Heart right ventricle (tissue), 16 donors: Measurements from ENCODE around the gene NNT. TPM values are rescaled to one million over a fixed set of nuclear protein-coding genes. Genes with fewer than 3 reads are reported as not detected.
"Not testable (repeated sequence)": the region's sequence is repeated elsewhere in the genome, so short reads cannot be mapped to it uniquely, and the experiment has no call there.

Experiments used
- ATAC-seq, 8 donors: fragments of 200-7000 bp; cut with Tn5 transposase; one replicate each; pipeline ENCODE4 v1.9.1; 2020; ENCODE audit warnings: mild to moderate bottlenecking in 8 of 8, moderate library complexity in 8 of 8, moderate number of reproducible peaks in 1 of 8
- DNase-seq, 2 donors: peaks; one replicate each; pipeline ENCODE4 v3.0.0-alpha.2; 2020
- H3K27ac ChIP-seq, 10 donors: fragments of 200-600 bp; sonication (generic) in 2 of 10; one replicate each; pipeline versions ENCODE4 v1.5.0 to v1.8.0; 2020 to 2022; ENCODE audit warnings: mild to moderate bottlenecking in 3 of 10
- H3K27me3 ChIP-seq, 7 donors: fragments of 200-600 bp; one replicate each; pipeline ENCODE4 v1.8.0; 2021 to 2022; ENCODE audit warnings: mild to moderate bottlenecking in 2 of 7
- H3K36me3 ChIP-seq, 9 donors: fragments of 200-600 bp; sonication (generic) in 1 of 9; one replicate each; pipeline versions ENCODE4 v1.5.0 to v1.8.0; 2020 to 2022; ENCODE audit warnings: mild to moderate bottlenecking in 2 of 9
- H3K4me1 ChIP-seq, 9 donors: fragments of 200-600 bp; sonication (generic) in 1 of 9; one replicate each; pipeline versions ENCODE4 v1.5.0 to v1.8.0; 2020 to 2022; ENCODE audit warnings: mild to moderate bottlenecking in 4 of 9
- H3K4me3 ChIP-seq, 10 donors: fragments of 200-600 bp; sonication (generic) in 2 of 10; one replicate each; pipeline versions ENCODE4 v1.5.0 to v1.8.0; 2020 to 2022; ENCODE audit warnings: mild to moderate bottlenecking in 7 of 10, moderate library complexity in 2 of 10
- H3K9me3 ChIP-seq, 11 donors: fragments of 200-600 bp in 10 of 11; sonication (generic) in 2 of 11; one replicate each; pipeline versions ENCODE4 v1.5.0 to v1.8.0; 2013 to 2022; ENCODE audit warnings: mild to moderate bottlenecking in 2 of 11, control low read depth in 1 of 11, moderate library complexity in 1 of 11
- CTCF ChIP-seq, 9 donors: fragments of 200-600 bp; sonication (generic) in 2 of 9; IDR thresholded peaks; one replicate each; pipeline versions ENCODE4 v1.5.0 to v1.8.0; 2021 to 2022; ENCODE audit warnings: antibody characterized with exemption in 9 of 9, mild to moderate bottlenecking in 5 of 9, moderate library complexity in 1 of 9
- WGBS, 2 donors: extraction: QIAGEN DNeasy Blood & Tissue Kit; methylation state at CpG; one replicate each; pipeline ENCODE4 v1.1.7; 2013; ENCODE audit warnings: inconsistent platforms in 1 of 2; 5-methylcytosine and 5-hydroxymethylcytosine counted together
- intact Hi-C, 10 donors: fragments of 100-400 bp; cut with DNase I; formaldehyde crosslinking; loops; one replicate each; pipeline versions ENCODE4 v1.11.1 to v1.14.2; 2022
- polyA plus RNA-seq, 2 donors: library from polyadenylated mRNA; stranded (reverse); fragments of 200-250 nt; gene quantifications; one replicate each; pipeline ENCODE4 v1.2.3, GENCODE V29; 2013
- total RNA-seq, 10 donors: library from RNA; stranded (reverse); fragmentation: NEBNext Ultra II Directional in 3 of 10; extraction: Animal tissue kit (Norgen Biotek cat#: 25700) in 3 of 10; gene quantifications; one replicate each; pipeline versions ENCODE4 v1.2.1 to v1.2.4, GENCODE V29; 2021 to 2023
- donor health status: Arrhythmogenic right ventricular cardiomyopathy.
- donor health status: ischemic (EF 13 %, LVEDD 7.1; RV severe dilation, severe dysfunction).
- donor health status: healthy with polysubstance abuse.
- donor health status: DM: no; HTN: yes; CAD: no.
- donor health status: DM: no; HTN: no; CAD: no.
- donor health status: ischemic (EF 25% LVEDD 6.9; RV normal size, moderate dysfunction).
- donor health status: ischemic (EF 25% LVEDD 5.7; RV mildly dilated, moderate dysfunction).
- donor health status: healthy.
- donor health status: DM: yes; HTN: yes; CAD: no.
- donor health status: Ischemic cardiomyopathy.
- donor health status: ischemic (EF 35%, LVEDD 5.7; RV mildly dilated, moderate dysfunction).
- donor health status: nonischemic (EF 11% LVEDD 7.7; RV severe dilation, severe dysfunction).
- donor health status: DM: yes; HTN: yes; CAD: no.
- donor health status: PGD.
- donor health status: ischemic (EF 29% LVEDD 5.4; RV normal size, mild dysfunction).
- donor health status: nonischemic (EF 23%, LVEDD 6.1; RV moderate dilation, normal function).

NNT gene
- total and polyA plus RNA-seq, 12 donors = 40.8 to 731 (median 609) TPM

GRCh38 chr5:43712081-43712480 is 109.1 kb downstream of the NNT start:
- TF ChIP-seq CTCF (IDR thresholded peaks at IDR 0.05) = no peak
- Histone ChIP-seq H3K4me3 (no peak overlapping the region), H3K4me1 (peaks cover 0 to 8% (median 0%) of the 10 kb centered on the region in 9 donors), H3K36me3 (peaks cover 0 to 2% (median 0%) of the 10 kb centered on the region in 9 donors), H3K27me3 (no peaks in the 10 kb centered on the region), H3K9me3 (no peaks in the 10 kb centered on the region), H3K27ac (no peak overlapping the region)
- WGBS, 2 donors = 97 to 98% methylated on average over 3 of the region's 3 CpGs
- intact Hi-C loops = no loop called here
- DNase-seq = no peak
- ATAC-seq = no peak

GRCh38 chr5:43719783-43720182 is 116.8 kb downstream of the NNT start:
- H3K4me3 ChIP-seq, H3K9me3 ChIP-seq, H3K36me3 ChIP-seq, H3K4me1 ChIP-seq, ATAC-seq, H3K27ac ChIP-seq, H3K27me3 ChIP-seq, DNase-seq, intact Hi-C loops: not testable (repeated sequence)
- 88 to 100% methylated on average over 1 to 2 of the region's 3 CpGs for WGBS, 2 donors

- no peak for DNase-seq
- no peaks in the 10 kb centered on the region for H3K27me3 ChIP-seq
- no peak overlapping the region for H3K4me3 ChIP-seq
- WGBS, 2 donors = 70 to 84% methylated on average over 3 of the region's 3 CpGs
- H3K4me1 ChIP-seq = no peaks in the 10 kb centered on the region
- ATAC-seq = no peak
- no peak overlapping the region for H3K27ac ChIP-seq
- H3K9me3 ChIP-seq = no peaks in the 10 kb centered on the region
- intact Hi-C loops = loop anchor here in 4 of 10 donors (5.0 kb wide), 2 partner anchors 604 to 1044 kb away; no protein-coding TSS in a partner anchor
- no peak for TF ChIP-seq CTCF (IDR thresholded peaks at IDR 0.05)
- no peaks in the 10 kb centered on the region for H3K36me3 ChIP-seq
These were observed 125.6 kb downstream of the NNT start for GRCh38 chr5:43728581-43728980.

- Histone ChIP-seq H3K9me3 (no peaks in the 10 kb centered on the region), H3K36me3 (no peaks in the 10 kb centered on the region), H3K4me3 (no peak overlapping the region), H3K27me3 (no peaks in the 10 kb centered on the region), H3K4me1 (no peaks in the 10 kb centered on the region), H3K27ac (no peak overlapping the region)
- TF ChIP-seq CTCF (IDR thresholded peaks at IDR 0.05) = peak; percentile 31 to 80 (median 62)
- no peak for DNase-seq
- 40 to 44% methylated on average over 2 of the region's 2 CpGs for WGBS, 2 donors
- intact Hi-C loops = loop anchor here in 9 of 10 donors (1.0 to 10.0 kb wide), 6 partner anchors 602 to 1052 kb away; no protein-coding TSS in a partner anchor
- ATAC-seq = no peak
These were observed 127.0 kb downstream of the NNT start for GRCh38 chr5:43729846-43730478.

- WGBS, 2 donors = 63 to 82% methylated on average over 2 of the region's 2 CpGs
These were observed 127.9 kb downstream of the NNT start for GRCh38 chr5:43730832-43731342.

More at GRCh38 chr5:43730832-43731342, 127.9 kb downstream of the NNT start:
- H3K27me3 ChIP-seq = no peaks in the 10 kb centered on the region
- DNase-seq (no peak), ATAC-seq (no peak)
- H3K4me1 ChIP-seq = no peaks in the 10 kb centered on the region
- intact Hi-C loops = loop anchor here in 6 of 10 donors (1.0 to 10.0 kb wide), 6 partner anchors 601 to 1051 kb away; no protein-coding TSS in a partner anchor
- H3K36me3 ChIP-seq = no peaks in the 10 kb centered on the region
- no peak for TF ChIP-seq CTCF (IDR thresholded peaks at IDR 0.05)
- H3K9me3 ChIP-seq = no peaks in the 10 kb centered on the region
- H3K4me3 ChIP-seq = no peak overlapping the region
- H3K27ac ChIP-seq = no peak overlapping the region
